ENCODE data around the gene MCM9.

Gene MCM9

GRCh38 chr6:118789954-118790353, 145.0 kb downstream of the MCM9 start:
- Histone ChIP-seq H3K23ac (ENCODE audit: low read length) (no peak overlapping the region), H2BK120ac (ENCODE audit: insufficient read depth, low read length, poor library complexity) (no peak overlapping the region), H3K27ac (ENCODE audit: low read depth, low read length) (no peak overlapping the region), H4K8ac (ENCODE audit: low read depth, low read length) (no peak overlapping the region), H2BK12ac (ENCODE audit: low read length) (no peak overlapping the region), H3K14ac (ENCODE audit: low read length) (no peak overlapping the region), H3K9me3 (ENCODE audit: insufficient read depth, low read depth, low read length) (peaks cover 3% of the 10 kb centered on the region), H2BK5ac (ENCODE audit: low read depth, low read length, poor library complexity) (no peak overlapping the region), H2AFZ (ENCODE audit: insufficient read depth, low read length, poor library complexity) (no peak overlapping the region), H3K36me3 (ENCODE audit: control insufficient read depth in 1 of 2, insufficient read depth in 2 of 2, low read length in 2 of 2) (no peaks in the 10 kb centered on the region), H3K4ac (ENCODE audit: low read depth, low read length) (no peak overlapping the region), H3K4me1 (ENCODE audit: control insufficient read depth in 1 of 2, insufficient read depth in 2 of 2, low read length in 2 of 2) (peaks cover 0 to 3% of the 10 kb centered on the region in 2 experiments), H2AK5ac (ENCODE audit: low read length) (no peak overlapping the region), H4K91ac (ENCODE audit: low read depth, low read length) (no peak overlapping the region), H3K4me3 (ENCODE audit: low read depth, low read length) (no peak overlapping the region), H3K4me2 (ENCODE audit: low read length) (no peak overlapping the region), H3K27me3 (ENCODE audit: insufficient read depth, low read length) (no peaks in the 10 kb centered on the region), H3K79me2 (ENCODE audit: control insufficient read depth, insufficient read depth, low read length, poor library complexity) (no peaks in the 10 kb centered on the region), H3K9ac (ENCODE audit: low read length) (no peak overlapping the region), H3K18ac (ENCODE audit: low read length) (no peak overlapping the region), H4K12ac (ENCODE audit: low read depth, low read length) (no peak overlapping the region), H3K79me1 (ENCODE audit: low read length) (no peaks in the 10 kb centered on the region)
- no CpG with 5 or more reads among the region's 4 CpGs for WGBS (ENCODE audit: extremely low coverage, insufficient coverage, insufficient read length)
- DNase-seq, result no peak

GRCh38 chr6:118789419-118789818, 145.5 kb downstream of the MCM9 start:
- H3K18ac ChIP-seq (ENCODE audit: low read length), result no peak overlapping the region
- H3K4ac ChIP-seq (ENCODE audit: low read depth, low read length), result no peak overlapping the region
- H3K4me1 ChIP-seq (ENCODE audit: control insufficient read depth in 1 of 2, insufficient read depth in 2 of 2, low read length in 2 of 2), result peaks cover 0 to 3% of the 10 kb centered on the region in 2 experiments
- no peak overlapping the region for H4K91ac ChIP-seq (ENCODE audit: low read depth, low read length)
- H4K8ac ChIP-seq (ENCODE audit: low read depth, low read length), result no peak overlapping the region
- no peak overlapping the region for H3K4me3 ChIP-seq (ENCODE audit: low read depth, low read length)
- no peaks in the 10 kb centered on the region for H3K79me2 ChIP-seq (ENCODE audit: control insufficient read depth, insufficient read depth, low read length, poor library complexity)
- peaks cover 3% of the 10 kb centered on the region for H3K9me3 ChIP-seq (ENCODE audit: insufficient read depth, low read depth, low read length)
- no peak overlapping the region for H2BK5ac ChIP-seq (ENCODE audit: low read depth, low read length, poor library complexity)
- no peak overlapping the region for H2AK5ac ChIP-seq (ENCODE audit: low read length)
- no peaks in the 10 kb centered on the region for H3K36me3 ChIP-seq (ENCODE audit: control insufficient read depth in 1 of 2, insufficient read depth in 2 of 2, low read length in 2 of 2)
- no peak overlapping the region for H4K12ac ChIP-seq (ENCODE audit: low read depth, low read length)
- H3K27me3 ChIP-seq (ENCODE audit: insufficient read depth, low read length), result no peaks in the 10 kb centered on the region
- H2BK120ac ChIP-seq (ENCODE audit: insufficient read depth, low read length, poor library complexity), result no peak overlapping the region
- no peak overlapping the region for H3K27ac ChIP-seq (ENCODE audit: low read depth, low read length)
- no peak overlapping the region for H3K4me2 ChIP-seq (ENCODE audit: low read length)
- H3K23ac ChIP-seq (ENCODE audit: low read length), result no peak overlapping the region
- H3K14ac ChIP-seq (ENCODE audit: low read length), result no peak overlapping the region
- no peaks in the 10 kb centered on the region for H3K79me1 ChIP-seq (ENCODE audit: low read length)
- DNase-seq, result no peak
- no peak overlapping the region for H2AFZ ChIP-seq (ENCODE audit: insufficient read depth, low read length, poor library complexity)
- no peak overlapping the region for H3K9ac ChIP-seq (ENCODE audit: low read length)
- H2BK12ac ChIP-seq (ENCODE audit: low read length), result no peak overlapping the region
- WGBS (ENCODE audit: extremely low coverage, insufficient coverage, insufficient read length), result no CpG with 5 or more reads among the region's 5 CpGs

GRCh38 chr6:118788702-118789101, 146.3 kb downstream of the MCM9 start:
- WGBS (ENCODE audit: extremely low coverage, insufficient coverage, insufficient read length), result no CpG with 5 or more reads among the region's 4 CpGs
- Histone ChIP-seq H3K23ac (ENCODE audit: low read length) (no peak overlapping the region), H3K4me2 (ENCODE audit: low read length) (no peak overlapping the region), H3K36me3 (ENCODE audit: control insufficient read depth in 1 of 2, insufficient read depth in 2 of 2, low read length in 2 of 2) (no peaks in the 10 kb centered on the region), H3K27me3 (ENCODE audit: insufficient read depth, low read length) (no peaks in the 10 kb centered on the region), H3K4ac (ENCODE audit: low read depth, low read length) (no peak overlapping the region), H2AFZ (ENCODE audit: insufficient read depth, low read length, poor library complexity) (no peak overlapping the region), H2BK5ac (ENCODE audit: low read depth, low read length, poor library complexity) (no peak overlapping the region), H3K4me1 (ENCODE audit: control insufficient read depth in 1 of 2, insufficient read depth in 2 of 2, low read length in 2 of 2) (peaks cover 0 to 3% of the 10 kb centered on the region in 2 experiments), H4K8ac (ENCODE audit: low read depth, low read length) (no peak overlapping the region), H3K79me1 (ENCODE audit: low read length) (no peaks in the 10 kb centered on the region), H3K9me3 (ENCODE audit: insufficient read depth, low read depth, low read length) (peaks cover 3% of the 10 kb centered on the region), H4K12ac (ENCODE audit: low read depth, low read length) (no peak overlapping the region), H2BK12ac (ENCODE audit: low read length) (no peak overlapping the region), H2BK120ac (ENCODE audit: insufficient read depth, low read length, poor library complexity) (no peak overlapping the region), H3K79me2 (ENCODE audit: control insufficient read depth, insufficient read depth, low read length, poor library complexity) (no peaks in the 10 kb centered on the region), H3K18ac (ENCODE audit: low read length) (no peak overlapping the region), H2AK5ac (ENCODE audit: low read length) (no peak overlapping the region), H4K91ac (ENCODE audit: low read depth, low read length) (no peak overlapping the region), H3K9ac (ENCODE audit: low read length) (no peak overlapping the region), H3K14ac (ENCODE audit: low read length) (no peak overlapping the region), H3K27ac (ENCODE audit: low read depth, low read length) (no peak overlapping the region), H3K4me3 (ENCODE audit: low read depth, low read length) (no peak overlapping the region)
- no peak for DNase-seq

GRCh38 chr6:118787724-118788423, 147.1 kb downstream of the MCM9 start:
- no peak for DNase-seq
- Histone ChIP-seq H2BK12ac (ENCODE audit: low read length) (no peak overlapping the region), H3K23ac (ENCODE audit: low read length) (no peak overlapping the region), H3K4me2 (ENCODE audit: low read length) (no peak overlapping the region), H3K27ac (ENCODE audit: low read depth, low read length) (no peak overlapping the region), H2AFZ (ENCODE audit: insufficient read depth, low read length, poor library complexity) (no peak overlapping the region), H2AK5ac (ENCODE audit: low read length) (no peak overlapping the region), H3K9ac (ENCODE audit: low read length) (no peak overlapping the region), H3K4me1 (ENCODE audit: control insufficient read depth in 1 of 2, insufficient read depth in 2 of 2, low read length in 2 of 2) (peaks cover 0 to 3% of the 10 kb centered on the region in 2 experiments), H3K18ac (ENCODE audit: low read length) (no peak overlapping the region), H2BK5ac (ENCODE audit: low read depth, low read length, poor library complexity) (no peak overlapping the region), H3K4ac (ENCODE audit: low read depth, low read length) (no peak overlapping the region), H2BK120ac (ENCODE audit: insufficient read depth, low read length, poor library complexity) (no peak overlapping the region), H4K8ac (ENCODE audit: low read depth, low read length) (no peak overlapping the region), H3K4me3 (ENCODE audit: low read depth, low read length) (no peak overlapping the region), H3K9me3 (ENCODE audit: insufficient read depth, low read depth, low read length) (peaks cover 3% of the 10 kb centered on the region), H3K79me2 (ENCODE audit: control insufficient read depth, insufficient read depth, low read length, poor library complexity) (no peaks in the 10 kb centered on the region), H4K91ac (ENCODE audit: low read depth, low read length) (no peak overlapping the region), H3K14ac (ENCODE audit: low read length) (no peak overlapping the region), H3K27me3 (ENCODE audit: insufficient read depth, low read length) (no peaks in the 10 kb centered on the region), H3K79me1 (ENCODE audit: low read length) (no peaks in the 10 kb centered on the region), H3K36me3 (ENCODE audit: control insufficient read depth in 1 of 2, insufficient read depth in 2 of 2, low read length in 2 of 2) (no peaks in the 10 kb centered on the region), H4K12ac (ENCODE audit: low read depth, low read length) (no peak overlapping the region)
- WGBS (ENCODE audit: extremely low coverage, insufficient coverage, insufficient read length), result no CpG with 5 or more reads among the region's 6 CpGs

Measured in trophoblast cell (in vitro differentiated cells and primary cell).